Sigmoid colon (tissue), 7 donors: ENCODE data around the gene SVOPL. TPM values are rescaled to one million over a fixed set of nuclear protein-coding genes. Genes with fewer than 3 reads are reported as not detected.
"Not testable (repeated sequence)": the region's sequence is repeated elsewhere in the genome, so short reads cannot be mapped to it uniquely, and the experiment has no call there.

Source experiments
- DNase-seq: peaks from one replicate; pipeline ENCODE4 v3.0.0-alpha.2; 2019
- H3K27ac ChIP-seq, 4 donors: fragments of 200-600 bp; sonication (generic); one replicate each; pipeline ENCODE4 v1.5.1; 2016 to 2019; ENCODE audit warnings: mild to moderate bottlenecking in 1 of 4
- H3K27me3 ChIP-seq, 3 donors: fragments of 200-600 bp; sonication (generic); one replicate each; pipeline ENCODE4 v1.5.1; 2019; ENCODE audit warnings: mild to moderate bottlenecking in 1 of 3
- H3K36me3 ChIP-seq, 4 donors: fragments of 200-600 bp; sonication (generic); one replicate each; pipeline ENCODE4 v1.5.1; 2016 to 2019
- H3K4me1 ChIP-seq, 4 donors: fragments of 200-600 bp; sonication (generic); one replicate each; pipeline ENCODE4 v1.5.1; 2017 to 2019
- H3K4me3 ChIP-seq, 4 donors: fragments of 200-600 bp; sonication (generic); one replicate each; pipeline ENCODE4 v1.5.1; 2017 to 2019; ENCODE audit warnings: mild to moderate bottlenecking in 2 of 4, moderate library complexity in 1 of 4
- H3K9me3 ChIP-seq, 4 donors: fragments of 200-600 bp in 3 of 4; sonication (generic) in 3 of 4; one replicate each; pipeline versions ENCODE4 v1.5.1 to v1.6.1; 2013 to 2019
- CTCF ChIP-seq, 4 experiments: fragments of 450-650 bp in 3 of 4; fragments of 200-600 bp in 1 of 4; IDR thresholded peaks; one replicate each; pipeline ENCODE4 v1.5.1; 2016 to 2019; ENCODE audit warnings: antibody characterized with exemption in 4 of 4, mild to moderate bottlenecking in 3 of 4, moderate library complexity in 2 of 4
- EP300 ChIP-seq, 4 donors: sonication (generic); formaldehyde crosslinking; IDR thresholded peaks; one replicate each; pipeline ENCODE4 v1.6.1; 2017; ENCODE audit warnings: antibody characterized with exemption in 4 of 4
- POLR2A ChIP-seq, 2 donors: fragments of 450-650 bp; IDR thresholded peaks; one replicate each; pipeline ENCODE4 v1.6.1; 2016; ENCODE audit warnings: antibody characterized with exemption in 2 of 2, mild to moderate bottlenecking in 2 of 2, moderate library complexity in 2 of 2
- POLR2AphosphoS5 ChIP-seq, 4 donors: sonication (generic); formaldehyde crosslinking; IDR thresholded peaks; one replicate each; pipeline ENCODE4 v1.6.1; 2017; ENCODE audit warnings: antibody characterized with exemption in 4 of 4
- WGBS, 2 donors: extraction: QIAGEN DNeasy Blood & Tissue Kit; methylation state at CpG; one replicate each; pipeline ENCODE4 v1.1.7; 2013; 5-methylcytosine and 5-hydroxymethylcytosine counted together
- intact Hi-C: fragments of 100-400 bp; cut with DNase I; formaldehyde crosslinking; loops from one replicate; pipeline ENCODE4 v1.15.1; 2023
- polyA plus RNA-seq, 3 donors: library from polyadenylated mRNA; stranded (reverse); fragments of 200-250 nt; gene quantifications; one replicate each; pipeline ENCODE4 v1.2.3, GENCODE V29; 2013
- total RNA-seq, 4 donors: library from RNA; depleted of rRNA; stranded (reverse); fragments of >200 nt; gene quantifications; one replicate each; pipeline ENCODE4 v1.1.0, GENCODE V29; 2016
- donor health status: healthy with polysubstance abuse.
- donor health status: Bipolar disorder and iron deficiency.
- donor health status: healthy.

The SVOPL gene
- total and polyA plus RNA-seq, 7 donors: 1.8 to 2.3 TPM; not detected in 5

GRCh38 chr7:138735399-138735798 lies 34.2 kb upstream of the SVOPL start:
- intact Hi-C loops: loop anchor here (5.0 kb wide), 1 partner anchor 573 kb away; no protein-coding TSS in a partner anchor
- H3K9me3 ChIP-seq: no peaks in the 10 kb centered on the region

GRCh38 chr7:138731733-138732132 lies 30.6 kb upstream of the SVOPL start:
- H3K4me3 ChIP-seq, intact Hi-C loops, H3K4me1 ChIP-seq, H3K27ac ChIP-seq, DNase-seq, H3K9me3 ChIP-seq, H3K36me3 ChIP-seq, H3K27me3 ChIP-seq: not testable (repeated sequence)
- WGBS, 2 donors: 93 to 96% methylated on average over 5 of the region's 5 CpGs

More at GRCh38 chr7:138735399-138735798, 34.2 kb upstream of the SVOPL start:
- no peak for TF ChIP-seq EP300 (IDR thresholded peaks at IDR 0.05)
- Histone ChIP-seq H3K27ac (no peak overlapping the region), H3K36me3 (no peaks in the 10 kb centered on the region), H3K4me3 (no peak overlapping the region), H3K27me3 (no peaks in the 10 kb centered on the region), H3K4me1 (no peaks in the 10 kb centered on the region)
- WGBS, 2 donors: 69 to 73% methylated on average over 6 of the region's 6 CpGs
- no peak for DNase-seq

DNA sequence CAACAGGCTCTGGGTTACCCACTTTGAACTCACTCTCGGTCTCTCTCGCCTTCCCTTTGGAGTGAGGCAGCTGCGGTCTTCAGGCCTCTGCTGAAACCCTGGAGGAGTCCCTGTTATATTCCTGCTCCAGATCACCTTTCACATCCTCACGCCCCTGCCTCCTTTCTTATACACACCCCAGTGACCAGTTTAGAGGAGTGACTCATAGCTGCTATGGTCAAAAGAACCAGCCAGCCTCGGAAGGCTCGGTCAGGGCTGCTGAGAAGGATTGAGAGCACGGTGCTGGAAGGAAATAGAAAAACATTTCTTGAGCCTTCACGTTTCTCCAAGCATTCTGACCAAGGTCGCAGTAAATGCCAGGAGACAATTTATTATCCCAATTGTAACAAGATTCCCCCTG lies 28.3 kb upstream of the SVOPL start:
- Histone ChIP-seq H3K36me3 (no peaks in the 10 kb centered on the region), H3K27ac (no peak overlapping the region), H3K27me3 (no peaks in the 10 kb centered on the region), H3K4me3 (no peak overlapping the region), H3K9me3 (no peaks in the 10 kb centered on the region), H3K4me1 (no peaks in the 10 kb centered on the region)
- TF ChIP-seq POLR2AphosphoS5 (IDR thresholded peaks at IDR 0.05) (no peak), POLR2A (IDR thresholded peaks at IDR 0.05) (no peak), CTCF (IDR thresholded peaks at IDR 0.05) (no peak), EP300 (IDR thresholded peaks at IDR 0.05) (no peak)
- DNase-seq: no peak
- intact Hi-C loops: no loop called here
- 90 to 94% methylated on average over 9 of the region's 9 CpGs for WGBS, 2 donors

- Histone ChIP-seq H3K36me3 (no peaks in the 10 kb centered on the region), H3K4me3 (no peak overlapping the region), H3K27me3 (no peaks in the 10 kb centered on the region), H3K9me3 (no peaks in the 10 kb centered on the region), H3K27ac (no peak overlapping the region), H3K4me1 (no peaks in the 10 kb centered on the region)
- no peak for DNase-seq
- no peak for TF ChIP-seq EP300 (IDR thresholded peaks at IDR 0.05)
- no peak for TF ChIP-seq POLR2AphosphoS5 (IDR thresholded peaks at IDR 0.05)
- no peak for TF ChIP-seq POLR2A (IDR thresholded peaks at IDR 0.05)
- TF ChIP-seq CTCF (IDR thresholded peaks at IDR 0.05): no peak
- WGBS, 2 donors: 85 to 86% methylated on average over 10 of the region's 10 CpGs
- intact Hi-C loops: no loop called here
These were observed 26.4 kb upstream of the SVOPL start for GRCh38 chr7:138727336-138728099.

DNA sequence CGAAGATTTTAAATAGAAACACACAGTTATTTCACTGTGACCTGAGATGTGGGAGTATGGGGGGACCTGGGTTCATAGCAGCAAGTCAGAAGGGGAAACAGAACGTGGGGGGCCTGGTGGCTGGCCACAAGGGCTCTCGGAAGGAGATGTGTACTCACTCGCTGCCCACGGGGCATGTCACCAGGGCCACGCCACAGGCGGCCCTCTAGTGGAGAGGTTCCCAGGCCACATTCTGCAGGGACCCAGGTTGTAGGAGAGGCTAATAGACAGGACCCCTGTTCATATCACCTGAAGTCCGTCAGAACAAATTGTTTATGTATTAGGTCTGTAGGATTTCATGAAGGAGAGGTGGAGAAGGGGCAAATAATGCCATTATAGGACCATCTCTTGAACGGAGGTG lies 25.1 kb upstream of the SVOPL start:
- H3K4me3 ChIP-seq: no peak overlapping the region
- no peak for TF ChIP-seq EP300 (IDR thresholded peaks at IDR 0.05)
- TF ChIP-seq CTCF (IDR thresholded peaks at IDR 0.05): no peak
- no peak for TF ChIP-seq POLR2A (IDR thresholded peaks at IDR 0.05)
- no peak for TF ChIP-seq POLR2AphosphoS5 (IDR thresholded peaks at IDR 0.05)
- DNase-seq: no peak
- H3K4me1 ChIP-seq: no peaks in the 10 kb centered on the region
- H3K27ac ChIP-seq: no peak overlapping the region
- H3K36me3 ChIP-seq: no peaks in the 10 kb centered on the region
- H3K27me3 ChIP-seq: no peaks in the 10 kb centered on the region
- intact Hi-C loops: no loop called here
- WGBS, 2 donors: 76 to 77% methylated on average over 9 of the region's 9 CpGs
- no peaks in the 10 kb centered on the region for H3K9me3 ChIP-seq

- Histone ChIP-seq H3K4me1 (no peaks in the 10 kb centered on the region), H3K36me3 (no peaks in the 10 kb centered on the region), H3K4me3 (no peak overlapping the region), H3K9me3 (no peaks in the 10 kb centered on the region), H3K27ac (no peak overlapping the region), H3K27me3 (no peaks in the 10 kb centered on the region)
- no peak for DNase-seq
- 66 to 95% methylated on average over 4 of the region's 4 CpGs for WGBS, 2 donors
- TF ChIP-seq POLR2A (IDR thresholded peaks at IDR 0.05) (no peak), POLR2AphosphoS5 (IDR thresholded peaks at IDR 0.05) (no peak), CTCF (IDR thresholded peaks at IDR 0.05) (no peak), EP300 (IDR thresholded peaks at IDR 0.05) (no peak)
- intact Hi-C loops: no loop called here
These were observed 19.1 kb upstream of the SVOPL start for GRCh38 chr7:138720286-138720685.
